ENCODE results near the gene RETREG3.
A peak's percentile ranks its signal among the peaks of the same experiment; 100 is the strongest.
"Not testable (repeated sequence)": the region's sequence is repeated elsewhere in the genome, so short reads cannot be mapped to it uniquely, and the experiment has no call there.

Gene RETREG3

DNA sequence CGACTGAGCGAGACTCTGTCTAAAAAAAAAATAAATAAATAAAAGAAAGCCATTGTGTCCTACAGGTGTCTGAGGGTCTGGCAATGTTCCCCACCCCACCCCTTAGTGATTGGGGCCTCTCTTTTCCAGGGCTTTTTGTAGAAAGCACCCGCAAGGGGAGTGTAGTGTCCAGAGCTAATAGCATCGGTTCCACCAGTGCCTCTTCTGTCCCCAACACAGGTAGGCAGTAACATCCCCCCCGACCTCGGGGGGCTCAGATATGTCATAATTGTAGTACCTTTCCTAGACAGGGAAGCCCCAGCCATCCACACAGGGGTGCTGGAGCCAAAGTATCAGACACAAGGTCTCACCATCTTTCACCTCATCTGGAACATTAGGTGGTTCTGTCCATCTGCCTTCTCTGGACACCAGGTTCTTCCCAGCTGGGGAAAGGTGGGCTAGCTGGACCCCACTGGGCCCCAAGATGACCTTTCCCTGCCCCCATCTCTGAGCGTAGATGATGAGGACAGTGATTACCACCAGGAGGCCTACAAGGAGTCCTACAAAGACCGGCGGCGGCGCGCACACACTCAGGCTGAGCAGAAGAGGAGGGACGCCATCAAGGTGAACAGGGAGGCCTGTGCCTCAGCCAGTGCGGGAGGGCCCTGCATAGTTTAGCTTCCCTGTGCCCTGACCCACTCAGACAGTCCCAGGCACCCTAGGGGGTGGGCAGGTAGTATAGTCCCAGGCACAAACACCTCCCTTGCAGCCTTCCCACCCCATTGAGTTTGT is 40.6 kb downstream of the RETREG3 start:
- no peak for DNase-seq

DNA sequence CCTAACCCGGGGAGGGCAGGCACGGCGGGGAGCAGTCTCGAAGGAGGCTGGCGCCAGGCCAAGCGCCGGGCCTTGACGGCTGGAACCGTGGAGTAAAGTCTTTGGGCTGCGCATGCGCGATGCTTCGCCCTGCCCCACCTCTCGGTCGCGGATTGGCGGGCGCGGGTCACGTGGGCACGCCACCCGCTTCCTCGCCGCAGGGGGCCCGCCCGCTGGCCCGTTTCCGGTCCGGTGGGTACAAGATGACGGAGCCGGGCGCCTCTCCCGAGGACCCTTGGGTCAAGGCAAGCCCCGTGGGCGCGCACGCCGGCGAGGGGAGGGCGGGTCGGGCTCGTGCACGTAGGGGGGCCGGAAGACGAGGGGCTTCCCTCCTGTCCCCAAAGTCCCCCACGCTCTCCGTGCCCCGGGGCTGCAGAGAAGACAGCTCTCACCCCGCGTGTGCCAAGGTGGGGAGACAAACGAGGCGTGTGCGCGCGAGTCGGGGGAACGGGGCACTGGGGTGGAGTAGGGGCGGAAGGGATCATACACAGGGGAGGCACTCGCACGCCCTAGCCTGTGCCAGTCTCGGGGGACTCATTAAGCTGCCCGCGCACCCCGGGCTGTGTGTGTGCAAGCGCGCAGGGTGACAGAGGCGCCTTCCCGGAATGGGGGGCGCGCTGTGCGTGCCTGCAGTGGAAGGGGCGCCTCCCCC is 42.1 kb downstream of the RETREG3 start, which contains the start of gene MLX:
MLX (plus strand) TSS at position 218 of the 691 bp plus-strand sequence; CDS start at position 243, 25 bp downstream.
- DNase-seq: peak; percentile 87

DNA sequence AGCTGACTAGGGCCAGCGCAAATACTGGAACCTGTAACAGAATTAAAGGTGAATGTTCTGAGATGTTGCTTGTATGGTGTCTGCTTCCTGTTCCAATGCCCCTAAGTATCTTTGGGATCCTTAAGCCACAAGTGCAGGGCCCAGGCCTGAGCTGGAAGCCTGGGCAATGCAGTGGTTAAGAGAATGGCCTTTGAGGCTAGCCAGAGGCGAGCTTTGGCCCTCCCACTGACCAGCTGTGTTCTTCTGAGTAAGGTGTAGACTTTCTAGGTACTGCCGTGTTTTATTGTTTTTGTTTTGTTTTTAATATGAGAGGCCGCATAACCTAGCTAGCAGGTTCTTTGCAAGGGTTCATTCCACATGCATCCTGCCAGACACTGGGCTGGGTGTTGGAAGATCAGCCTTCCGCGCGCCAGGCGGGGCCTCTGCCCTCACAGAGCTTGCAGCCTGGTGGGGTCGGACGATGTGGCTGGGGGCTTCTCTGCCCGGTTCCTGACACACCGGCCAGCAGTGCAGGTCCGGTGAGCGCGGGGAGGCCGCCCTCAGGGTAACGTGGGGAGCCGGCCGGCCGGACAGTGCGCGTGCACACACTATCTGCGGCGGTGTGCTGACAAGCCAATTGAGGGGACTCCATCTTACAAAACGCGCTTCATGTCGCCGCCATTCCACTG is 42.8 kb downstream of the RETREG3 start:
- DNase-seq: no peak

DNA sequence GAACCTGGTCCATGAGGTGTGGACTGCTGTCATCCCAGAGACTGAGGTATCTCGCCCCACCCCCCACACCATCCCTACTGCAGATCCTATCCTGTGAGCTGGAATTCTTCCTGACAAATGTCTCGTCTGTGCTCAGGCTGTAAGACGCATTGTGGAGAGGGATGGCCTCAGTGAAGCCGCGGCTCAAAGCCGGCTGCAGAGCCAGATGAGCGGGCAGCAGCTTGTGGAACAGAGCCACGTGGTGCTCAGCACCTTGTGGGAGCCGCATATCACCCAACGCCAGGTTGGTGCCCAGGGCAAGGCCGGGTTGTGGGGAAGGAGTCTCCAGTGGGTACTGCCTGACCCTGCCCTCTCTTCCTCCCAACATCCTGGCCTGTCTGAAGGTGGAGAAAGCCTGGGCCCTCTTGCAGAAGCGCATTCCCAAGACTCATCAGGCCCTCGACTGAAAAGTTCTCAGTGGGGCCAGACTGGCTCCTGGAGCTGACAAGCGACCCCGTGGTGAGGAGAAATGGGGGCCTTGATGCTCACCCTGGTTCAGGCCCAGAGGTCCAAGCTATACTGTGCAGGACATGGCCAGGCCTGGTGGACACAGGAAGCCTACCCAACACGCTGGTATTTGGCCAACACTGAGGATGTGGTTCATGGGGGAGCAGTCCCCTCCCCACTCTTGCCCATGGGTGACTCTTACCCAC is 43.5 kb downstream of the RETREG3 start:
- DNase-seq: no peak

DNA sequence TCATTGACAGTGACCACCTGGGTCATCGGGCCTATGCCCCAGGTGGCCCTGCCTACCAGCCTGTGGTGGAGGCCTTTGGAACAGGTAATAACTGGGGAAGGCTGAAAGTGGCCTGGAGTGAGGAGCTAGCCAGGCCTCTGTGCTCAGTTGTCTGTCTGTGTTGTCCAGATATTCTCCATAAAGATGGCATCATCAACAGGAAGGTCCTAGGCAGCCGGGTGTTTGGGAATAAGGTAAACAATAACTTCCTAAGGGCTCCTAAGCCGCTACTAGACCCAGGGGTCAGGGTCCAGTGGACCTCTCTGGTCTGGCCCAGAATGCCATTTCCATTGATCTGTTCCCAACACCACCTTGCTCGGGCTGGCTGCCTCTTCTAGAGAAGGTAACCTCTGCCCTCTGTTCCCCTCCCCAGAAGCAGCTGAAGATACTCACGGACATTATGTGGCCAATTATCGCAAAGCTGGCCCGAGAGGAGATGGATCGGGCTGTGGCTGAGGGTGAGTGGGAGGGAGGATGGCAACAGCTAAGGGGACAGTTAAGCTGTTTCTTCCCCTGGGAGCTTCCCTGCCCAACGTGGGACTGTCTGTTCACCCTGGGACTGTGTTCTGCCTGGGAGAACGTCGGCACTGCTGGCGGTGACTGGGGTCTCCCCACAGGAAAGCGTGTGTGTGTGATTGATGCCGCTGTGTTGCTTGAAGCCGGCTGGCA is 44.2 kb downstream of the RETREG3 start:
- no peak for DNase-seq

DNA sequence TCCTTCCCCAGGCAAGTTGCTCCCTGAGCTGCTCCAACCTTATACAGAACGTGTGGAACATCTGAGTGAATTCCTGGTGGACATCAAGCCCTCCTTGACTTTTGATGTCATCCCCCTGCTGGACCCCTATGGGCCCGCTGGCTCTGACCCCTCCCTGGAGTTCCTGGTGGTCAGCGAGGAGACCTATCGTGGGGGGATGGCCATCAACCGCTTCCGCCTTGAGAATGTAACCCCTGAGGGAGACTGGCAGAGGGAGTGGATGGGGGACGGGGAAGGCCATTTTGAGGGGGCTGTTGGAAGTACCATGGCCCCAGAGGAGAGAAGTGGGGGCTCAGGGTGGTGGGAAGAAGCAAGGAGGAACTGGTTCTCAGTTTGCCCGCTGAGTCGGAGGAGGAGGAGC is 45.2 kb downstream of the RETREG3 start:
- DNase-seq: no peak

DNA sequence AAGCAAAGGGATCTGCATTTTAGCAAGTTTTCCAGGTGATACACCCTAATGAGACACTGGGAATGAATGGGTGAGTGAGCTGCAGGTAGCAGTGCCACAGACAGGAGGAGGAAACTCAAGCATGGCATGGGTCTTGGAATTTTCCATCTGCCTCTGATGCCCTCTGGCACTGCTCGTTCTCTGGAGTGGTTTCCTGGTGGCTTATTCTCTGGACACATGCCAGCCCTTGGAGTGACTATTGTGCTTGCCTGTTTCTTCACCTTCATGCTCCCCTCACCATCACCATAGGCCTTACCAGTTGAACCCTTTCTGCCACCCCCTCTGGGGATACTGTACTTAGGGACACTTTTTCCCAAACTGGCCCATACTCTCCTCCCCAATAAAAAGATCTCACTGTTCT is 45.6 kb downstream of the RETREG3 start:
- DNase-seq: peak; percentile 65

DNA sequence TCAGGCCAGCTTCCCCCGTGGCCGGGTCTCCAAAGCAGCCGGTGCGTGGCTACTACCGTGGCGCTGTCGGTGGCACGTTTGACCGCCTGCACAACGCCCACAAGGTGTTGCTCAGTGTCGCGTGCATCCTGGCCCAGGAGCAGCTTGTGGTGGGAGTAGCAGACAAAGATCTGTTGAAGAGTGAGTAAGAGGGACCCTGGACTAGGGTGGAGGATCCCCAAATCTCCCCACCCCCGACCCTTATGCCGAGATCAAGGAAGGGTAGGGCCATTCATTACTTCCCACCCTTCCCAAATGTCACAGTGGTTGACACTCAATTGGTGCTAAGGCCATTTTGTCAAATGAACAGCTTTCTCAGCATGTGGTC is 46.0 kb downstream of the RETREG3 start:
- no peak for DNase-seq

DNA sequence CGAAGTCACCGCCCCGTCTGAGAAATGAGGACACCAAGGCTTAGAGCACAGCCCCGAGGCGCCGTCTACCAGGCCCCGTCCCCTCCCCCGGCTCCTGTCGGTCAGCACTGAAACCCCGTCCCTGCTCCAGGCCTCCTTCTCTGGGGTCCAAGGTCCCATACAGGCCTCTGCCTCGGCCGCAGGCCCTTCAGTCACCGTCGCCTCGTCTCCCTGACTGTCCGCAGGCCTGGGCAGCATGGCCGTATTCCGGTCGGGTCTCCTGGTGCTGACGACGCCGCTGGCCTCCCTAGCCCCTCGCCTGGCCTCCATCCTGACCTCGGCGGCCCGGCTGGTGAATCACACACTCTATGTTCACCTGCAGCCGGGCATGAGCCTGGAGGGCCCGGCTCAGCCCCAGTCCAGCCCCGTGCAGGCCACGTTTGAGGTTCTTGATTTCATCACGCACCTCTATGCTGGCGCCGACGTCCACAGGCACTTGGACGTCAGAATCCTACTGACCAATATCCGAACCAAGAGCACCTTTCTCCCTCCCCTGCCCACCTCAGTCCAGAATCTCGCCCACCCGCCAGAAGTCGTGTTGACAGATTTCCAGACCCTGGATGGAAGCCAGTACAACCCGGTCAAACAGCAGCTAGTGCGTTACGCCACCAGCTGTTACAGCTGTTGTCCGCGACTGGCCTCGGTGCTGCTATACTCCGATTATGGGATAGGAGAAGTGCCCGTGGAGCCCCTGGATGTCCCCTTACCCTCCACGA is 46.6 kb downstream of the RETREG3 start:
- peak; percentile 36 for DNase-seq

DNA sequence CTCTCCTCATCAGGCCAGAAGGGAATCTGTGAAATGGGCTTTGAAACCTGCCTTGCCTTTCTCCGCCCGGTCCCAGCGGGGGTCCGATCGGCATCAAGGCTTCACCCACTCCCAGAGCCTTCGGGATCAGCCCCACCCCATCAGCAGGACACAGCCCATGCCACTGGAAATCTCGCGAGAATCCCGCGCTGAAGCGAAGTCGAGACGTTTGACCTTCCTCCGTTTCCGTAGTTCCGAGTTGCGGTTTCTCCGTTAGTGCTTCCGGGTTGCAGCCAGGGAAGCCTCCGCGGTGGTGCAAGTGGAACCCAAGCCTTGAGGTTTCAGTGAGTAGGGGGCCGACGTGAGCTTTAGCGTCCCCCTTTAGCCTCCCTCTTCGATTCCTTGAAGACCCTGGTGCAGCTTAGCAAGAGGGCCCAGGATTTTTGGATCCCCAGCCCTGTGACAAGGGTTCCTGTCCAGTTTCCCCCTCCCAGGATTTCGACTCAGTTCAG is 47.2 kb downstream of the RETREG3 start, which contains the start of gene COASY:
COASY (plus strand) TSS at position 252 of the 491 bp plus-strand sequence. CDS start 475 bp downstream, outside the sequence.
- peak; percentile 93 for DNase-seq

DNA sequence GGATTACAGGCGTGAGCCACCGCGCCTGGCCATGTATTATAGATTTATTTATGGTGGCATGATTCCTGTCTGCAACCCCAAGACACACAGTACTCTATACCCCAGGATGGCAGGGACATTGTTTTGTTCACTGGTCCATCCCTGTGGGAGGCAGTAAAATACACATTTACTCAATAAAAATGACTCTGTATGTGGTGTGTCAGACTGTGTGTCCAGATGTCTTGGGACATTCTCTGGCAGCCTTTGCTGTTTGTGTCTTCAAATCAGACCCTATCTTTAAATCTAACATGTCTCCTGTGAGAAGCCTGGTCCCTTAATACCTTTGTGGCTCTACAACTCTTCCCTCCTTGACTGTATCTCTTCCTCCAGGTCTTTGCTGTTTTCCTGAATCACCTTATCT is 48.9 kb downstream of the RETREG3 start:
- DNase-seq: no peak

DNA sequence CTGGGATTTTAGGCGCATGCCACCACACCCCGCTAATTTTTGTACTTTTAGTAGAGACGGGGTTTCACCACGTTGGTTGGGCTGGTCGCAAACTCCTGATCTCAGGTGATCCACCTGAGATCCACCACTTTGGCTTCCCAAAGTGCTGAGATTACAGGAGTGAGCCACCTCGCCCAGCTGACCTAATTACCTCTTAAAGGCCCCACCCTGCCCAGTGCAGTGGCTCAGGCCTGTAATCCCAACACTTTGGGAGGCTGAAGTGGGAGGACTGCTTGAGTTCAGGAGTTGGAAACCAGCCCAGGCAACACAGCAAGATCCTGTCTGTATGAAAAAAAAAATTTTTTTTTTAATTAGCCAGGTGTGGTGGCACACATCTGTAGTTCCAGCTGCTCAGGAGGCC is 50.1 kb downstream of the RETREG3 start:
- peak; percentile 17 for DNase-seq

DNA sequence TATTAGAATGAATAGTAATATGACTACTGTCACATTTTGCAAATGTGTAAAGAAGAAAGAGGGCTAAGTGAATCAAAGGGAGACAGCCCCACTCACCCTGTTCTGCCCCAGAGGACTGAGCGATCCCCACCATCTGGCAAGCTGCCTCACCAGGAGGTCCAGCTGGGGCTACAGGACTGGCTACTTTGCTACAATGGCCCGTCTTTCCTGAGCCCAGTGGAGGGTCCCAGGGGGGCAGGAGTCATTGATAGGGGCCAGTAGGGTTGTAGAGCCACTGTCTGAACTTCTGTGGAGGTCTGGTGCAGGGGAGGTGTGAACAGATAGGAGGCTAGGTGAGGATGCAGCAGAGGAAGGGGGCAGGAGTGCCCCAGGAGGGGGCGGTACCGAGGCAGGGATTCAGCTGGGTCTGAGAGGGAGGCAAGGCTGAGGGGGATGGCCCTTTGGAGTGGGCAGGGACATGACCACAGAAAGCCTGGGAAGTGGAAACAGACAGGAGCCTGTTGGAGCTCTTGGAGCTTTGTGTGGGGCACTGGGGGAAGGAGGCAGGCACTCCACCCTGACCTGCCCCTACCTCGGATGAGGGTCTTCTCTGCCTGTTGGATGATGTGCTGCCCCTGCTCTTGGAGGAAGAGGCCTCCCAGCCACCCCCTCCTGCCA is 53.1 kb downstream of the RETREG3 start:
- not testable (repeated sequence) for DNase-seq

DNA sequence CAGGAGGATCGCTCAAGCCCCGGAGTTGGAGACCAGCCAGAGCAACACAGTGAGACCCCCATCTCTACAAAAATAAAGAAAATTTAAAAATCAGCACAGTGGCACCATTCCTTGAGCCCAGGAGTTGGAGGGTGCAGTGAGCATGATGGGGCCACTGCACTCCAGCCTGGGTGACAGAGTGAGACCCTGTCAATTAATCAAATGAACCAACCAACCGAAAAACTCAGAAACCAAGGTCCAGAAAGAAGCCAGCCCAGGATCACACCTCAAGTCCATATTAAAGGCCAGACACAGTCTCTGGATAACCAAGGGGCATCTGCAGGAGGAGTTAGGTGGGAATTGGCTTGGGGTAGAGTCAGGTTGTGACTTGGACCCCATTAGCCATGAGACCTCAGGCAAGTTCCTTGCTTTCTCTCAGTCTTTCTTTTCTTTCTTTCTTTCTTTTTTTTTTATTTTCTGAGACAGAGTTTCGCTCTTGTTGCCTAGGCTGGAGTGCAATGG is 54.0 kb downstream of the RETREG3 start:
- DNase-seq: no peak

DNA sequence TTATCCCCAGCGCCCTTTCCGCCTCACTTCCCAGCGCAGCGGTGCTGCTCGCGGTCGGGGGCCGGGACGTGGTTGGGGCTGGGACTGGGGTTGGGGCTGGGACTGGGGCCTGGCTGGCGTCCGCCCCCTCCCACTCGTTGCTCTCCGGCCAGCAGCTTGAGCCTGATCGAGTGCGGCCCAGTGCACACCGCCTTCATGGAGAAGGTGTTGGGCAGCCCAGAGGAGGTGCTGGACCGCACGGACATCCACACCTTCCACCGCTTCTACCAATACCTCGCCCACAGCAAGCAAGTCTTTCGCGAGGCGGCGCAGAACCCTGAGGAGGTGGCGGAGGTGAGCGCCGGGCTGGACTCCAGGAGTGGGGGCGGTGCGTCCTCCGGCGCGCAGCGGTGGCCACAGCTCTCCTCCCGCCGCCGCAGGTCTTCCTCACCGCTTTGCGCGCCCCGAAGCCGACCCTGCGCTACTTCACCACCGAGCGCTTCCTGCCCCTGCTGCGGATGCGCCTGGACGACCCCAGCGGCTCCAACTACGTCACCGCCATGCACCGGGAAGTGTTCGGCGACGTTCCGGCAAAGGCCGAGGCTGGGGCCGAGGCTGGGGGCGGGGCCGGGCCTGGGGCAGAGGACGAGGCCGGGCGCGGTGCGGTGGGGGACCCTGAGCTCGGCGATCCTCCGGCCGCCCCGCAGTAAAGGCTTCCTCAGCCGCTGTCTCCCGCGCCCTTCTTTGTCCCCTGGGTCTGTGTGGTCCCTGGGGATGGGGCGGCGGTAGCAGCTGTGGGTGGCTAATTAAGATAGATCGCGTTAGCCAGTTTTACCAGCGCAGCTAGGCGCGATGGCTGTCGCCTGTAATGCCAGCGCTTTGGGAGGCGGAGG is 54.7 kb downstream of the RETREG3 start:
- DNase-seq: peak; percentile 59

DNA sequence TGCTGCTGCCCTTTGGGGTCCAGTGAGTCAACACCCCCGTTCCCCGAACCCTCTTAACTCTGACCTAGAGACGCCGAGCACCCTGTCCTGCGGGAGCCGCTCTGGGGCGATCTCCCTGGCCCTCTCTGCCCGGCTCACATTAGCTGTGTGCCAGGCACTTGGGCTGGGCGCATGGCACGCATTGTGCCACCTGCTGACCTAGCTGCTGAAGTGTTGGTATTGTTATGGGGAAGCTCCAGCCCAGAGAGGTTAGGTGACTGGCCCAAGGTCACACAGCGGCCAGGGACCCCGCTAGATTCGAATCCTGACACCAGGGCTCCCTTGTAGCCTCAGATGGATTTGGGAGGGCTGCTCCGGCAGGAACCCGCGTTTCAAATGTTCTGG is 55.3 kb downstream of the RETREG3 start:
- DNase-seq: no peak

DNA sequence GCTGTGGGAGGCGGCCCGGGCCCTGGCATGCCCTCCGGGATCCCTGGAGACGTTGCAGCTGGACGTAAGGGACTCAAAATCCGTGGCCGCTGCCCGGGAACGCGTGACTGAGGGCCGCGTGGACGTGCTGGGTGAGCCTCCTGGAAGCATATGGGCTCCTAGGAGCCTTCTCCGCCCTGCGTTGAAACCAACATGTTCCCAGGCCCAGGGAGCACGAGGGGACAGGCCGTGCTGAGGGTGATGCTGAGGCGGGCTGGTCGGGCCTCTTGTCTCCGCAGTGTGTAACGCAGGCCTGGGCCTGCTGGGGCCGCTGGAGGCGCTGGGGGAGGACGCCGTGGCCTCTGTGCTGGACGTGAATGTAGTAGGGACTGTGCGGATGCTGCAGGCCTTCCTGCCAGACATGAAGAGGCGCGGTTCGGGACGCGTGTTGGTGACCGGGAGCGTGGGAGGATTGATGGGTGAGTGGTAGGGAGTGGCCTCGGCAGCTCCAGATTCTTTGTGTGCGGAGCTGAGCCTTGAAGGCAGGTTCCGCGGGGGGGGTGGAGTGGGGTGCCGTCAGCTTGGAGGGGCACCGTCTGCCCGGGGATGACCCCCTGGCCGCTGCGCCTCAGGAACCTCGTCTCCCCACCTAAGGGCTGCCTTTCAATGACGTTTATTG is 55.9 kb downstream of the RETREG3 start:
- no peak for DNase-seq

DNA sequence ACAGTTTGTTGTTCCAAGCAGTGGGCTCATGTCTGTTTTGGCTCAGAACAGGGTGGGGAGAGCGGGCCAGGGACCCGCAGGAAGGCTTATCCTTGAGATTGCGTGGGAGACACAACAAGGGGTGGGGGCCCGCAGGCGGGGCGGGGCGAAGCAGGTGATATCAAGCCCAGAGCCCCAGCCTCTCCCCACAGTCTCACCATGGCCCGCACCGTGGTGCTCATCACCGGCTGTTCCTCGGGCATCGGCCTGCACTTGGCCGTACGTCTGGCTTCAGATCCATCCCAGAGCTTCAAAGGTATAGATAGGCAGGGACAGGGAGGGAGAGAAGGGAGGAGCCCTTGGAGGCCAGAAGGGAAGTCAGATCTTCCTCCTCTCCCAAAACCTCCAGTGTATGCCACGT is 56.4 kb downstream of the RETREG3 start, which contains the start of gene HSD17B1:
HSD17B1 (plus strand) TSS at position 188 of the 400 bp plus-strand sequence; CDS start at position 199, 11 bp downstream.
- DNase-seq: not testable (repeated sequence)

Measured in NCI-H2029 (cell line).